Hepatocyte (in vitro differentiated cells): ENCODE results near the gene ICAM4. TPM values are rescaled to one million over a fixed set of nuclear protein-coding genes. Genes with fewer than 3 reads are reported as not detected.

Experiments used
- DNase-seq: peaks from one replicate; pipeline ENCODE4 v3.0.0-alpha.2; 2016; ENCODE audit warnings: low spot score
- H2AFZ ChIP-seq: fragments of 200-600 bp; sonication (generic); 2 replicates; pipeline ENCODE4 v1.6.0; 2016; ENCODE audit warnings: antibody characterized with exemption, mild to moderate bottlenecking
- H3K27ac ChIP-seq: fragments of 200-600 bp; sonication (generic); 2 replicates; pipeline ENCODE4 v1.5.1; 2016; ENCODE audit warnings: mild to moderate bottlenecking
- H3K27me3 ChIP-seq: fragments of 200-600 bp; sonication (generic); 2 replicates; pipeline ENCODE4 v1.6.1; 2016
- H3K36me3 ChIP-seq: fragments of 200-600 bp; sonication (generic); replicated peaks from 2 replicates; pipeline ENCODE4 v1.5.1; 2016; ENCODE audit warnings: low read depth; ENCODE audit not compliant: insufficient read depth
- H3K4me1 ChIP-seq: fragments of 200-600 bp; sonication (generic); 2 replicates; pipeline ENCODE4 v1.5.1; 2016; ENCODE audit warnings: mild to moderate bottlenecking, moderate library complexity; ENCODE audit not compliant: insufficient read depth
- H3K4me2 ChIP-seq: fragments of 200-600 bp; sonication (generic); 2 replicates; pipeline ENCODE4 v1.6.0; 2016
- H3K4me3 ChIP-seq: fragments of 200-600 bp; sonication (generic); 2 replicates; pipeline ENCODE4 v1.5.1; 2016; ENCODE audit warnings: mild to moderate bottlenecking
- H3K79me2 ChIP-seq: fragments of 200-600 bp; sonication (generic); 2 replicates; pipeline ENCODE4 v1.6.0; 2017; ENCODE audit warnings: mild to moderate bottlenecking
- H3K9me2 ChIP-seq: fragments of 200-600 bp; sonication (generic); replicated peaks from 2 replicates; pipeline ENCODE4 v1.6.0; 2017; ENCODE audit warnings: mild to moderate bottlenecking; ENCODE audit not compliant: insufficient read depth
- H3K9me3 ChIP-seq: fragments of 200-600 bp; sonication (generic); 2 replicates; pipeline ENCODE4 v1.5.1; 2016; ENCODE audit warnings: low read depth, mild to moderate bottlenecking
- H4K20me1 ChIP-seq: fragments of 200-600 bp; sonication (generic); 2 replicates; pipeline ENCODE4 v1.6.0; 2016; ENCODE audit warnings: mild to moderate bottlenecking; ENCODE audit not compliant: insufficient read depth, poor library complexity, severe bottlenecking
- EZH2 ChIP-seq: fragments of 200-600 bp; sonication (generic); IDR thresholded peaks from 2 replicates; pipeline ENCODE4 v1.6.1; 2016; ENCODE audit warnings: antibody characterized with exemption, mild to moderate bottlenecking, borderline replicate concordance
- EZH2phosphoT487 ChIP-seq: fragments of 200-600 bp; sonication (generic); IDR thresholded peaks from one replicate; pipeline ENCODE4 v1.6.1; 2018; ENCODE audit warnings: antibody characterized with exemption, mild to moderate bottlenecking, low read depth, moderate library complexity; ENCODE audit not compliant: unreplicated experiment, severe bottlenecking
- WGBS: methylation state at CpG from one replicate; pipeline ENCODE4 v1.1.6; 2016; ENCODE audit warnings: low lambda C conversion rate; ENCODE audit errors: missing lambda C conversion rate; 5-methylcytosine and 5-hydroxymethylcytosine counted together
- polyA plus RNA-seq: library from polyadenylated mRNA; unstranded; fragments of >200 nt; fragmentation: Nextera tagmentation; extraction: Ambion mirVana; gene quantifications from 2 replicates; pipeline ENCODE4 v1.2.1, GENCODE V29; 2016
- total RNA-seq: library from RNA; depleted of rRNA; stranded (reverse); fragments of >200 nt; gene quantifications from 2 replicates; pipeline ENCODE4 v1.2.3, GENCODE V29; 2014
- TF ChIP-seq, protein P1 (sequence below): fragments of 200-600 bp; sonication (generic); IDR thresholded peaks from 2 replicates; pipeline ENCODE4 v1.5.1; 2016; ENCODE audit warnings: antibody characterized with exemption, mild to moderate bottlenecking; ENCODE audit not compliant: poor library complexity

ICAM4 gene
- total and polyA plus RNA-seq, 2 experiments from 2014 or later: 1.6 to 4.5 TPM

DNA sequence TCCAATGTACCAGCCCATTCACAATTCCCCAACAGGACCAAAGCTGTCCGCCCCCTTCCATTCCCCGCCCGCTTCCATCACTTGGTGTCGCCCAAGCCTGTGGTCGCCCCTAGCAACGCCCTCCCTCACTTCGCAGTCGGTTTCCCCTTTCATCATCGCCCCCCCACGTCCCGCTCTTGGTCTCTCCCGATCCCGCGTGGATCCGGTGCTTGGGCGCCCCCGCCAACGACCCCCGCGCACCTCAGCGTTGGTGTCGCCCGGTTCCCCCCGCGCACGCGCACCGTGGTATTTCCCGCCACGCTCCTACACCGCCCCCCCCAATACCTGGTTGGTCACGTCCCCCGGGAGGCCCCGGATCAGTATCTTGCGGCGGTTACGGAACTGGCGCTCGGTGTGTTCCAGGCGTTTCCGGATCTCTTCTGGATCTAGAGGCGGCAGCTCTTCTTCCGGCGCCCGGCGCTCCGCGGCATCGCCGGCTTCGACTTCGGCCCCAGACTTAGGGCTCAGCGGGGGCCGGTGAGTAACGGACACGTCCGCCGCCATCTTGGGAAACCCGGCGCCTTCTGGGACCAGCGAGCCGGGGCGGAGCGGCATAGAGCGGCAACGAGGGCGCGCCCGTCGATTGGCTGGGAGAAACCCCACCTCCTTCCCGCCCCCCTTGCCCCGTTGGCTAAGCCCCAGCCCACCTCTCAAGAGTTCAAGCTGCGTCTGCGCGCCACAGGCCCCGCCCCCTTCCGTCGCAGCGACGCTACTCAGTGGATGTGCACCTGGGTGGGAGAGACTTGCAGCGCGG lies 46.4 kb downstream of the ICAM4 start, which contains the start of gene RAVER1:
TSS of gene RAVER1 (minus strand) at position 565 of the 793 bp plus-strand sequence. CDS start at position 543, 22 bp downstream.
- H3K79me2 ChIP-seq: peaks cover 37% of the 10 kb centered on the region
- peaks cover 22% of the 10 kb centered on the region for H4K20me1 ChIP-seq
- peak within 1 kb of the TSS; percentile 93 for H3K27ac ChIP-seq
- no peaks in the 10 kb centered on the region for H3K9me2 ChIP-seq
- H3K36me3 ChIP-seq: no peaks in the 10 kb centered on the region
- peak within 1 kb of the TSS; percentile 95 for H3K4me2 ChIP-seq
- peak within 1 kb of the TSS; percentile 80 for H3K4me3 ChIP-seq
- no peaks in the 10 kb centered on the region for H3K9me3 ChIP-seq
- peak within 1 kb of the TSS; percentile 49 for H2AFZ ChIP-seq
- peaks cover 8% of the 10 kb centered on the region for H3K4me1 ChIP-seq
- TF ChIP-seq, protein P1, sequence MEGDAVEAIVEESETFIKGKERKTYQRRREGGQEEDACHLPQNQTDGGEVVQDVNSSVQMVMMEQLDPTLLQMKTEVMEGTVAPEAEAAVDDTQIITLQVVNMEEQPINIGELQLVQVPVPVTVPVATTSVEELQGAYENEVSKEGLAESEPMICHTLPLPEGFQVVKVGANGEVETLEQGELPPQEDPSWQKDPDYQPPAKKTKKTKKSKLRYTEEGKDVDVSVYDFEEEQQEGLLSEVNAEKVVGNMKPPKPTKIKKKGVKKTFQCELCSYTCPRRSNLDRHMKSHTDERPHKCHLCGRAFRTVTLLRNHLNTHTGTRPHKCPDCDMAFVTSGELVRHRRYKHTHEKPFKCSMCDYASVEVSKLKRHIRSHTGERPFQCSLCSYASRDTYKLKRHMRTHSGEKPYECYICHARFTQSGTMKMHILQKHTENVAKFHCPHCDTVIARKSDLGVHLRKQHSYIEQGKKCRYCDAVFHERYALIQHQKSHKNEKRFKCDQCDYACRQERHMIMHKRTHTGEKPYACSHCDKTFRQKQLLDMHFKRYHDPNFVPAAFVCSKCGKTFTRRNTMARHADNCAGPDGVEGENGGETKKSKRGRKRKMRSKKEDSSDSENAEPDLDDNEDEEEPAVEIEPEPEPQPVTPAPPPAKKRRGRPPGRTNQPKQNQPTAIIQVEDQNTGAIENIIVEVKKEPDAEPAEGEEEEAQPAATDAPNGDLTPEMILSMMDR: no peak
- TF ChIP-seq EZH2phosphoT487 (no peak), EZH2 (no peak)
- H3K27me3 ChIP-seq: no peaks in the 10 kb centered on the region
- DNase-seq: peak; percentile 100
- WGBS: under 1% methylated on average over 51 of the region's 82 CpGs

DNA sequence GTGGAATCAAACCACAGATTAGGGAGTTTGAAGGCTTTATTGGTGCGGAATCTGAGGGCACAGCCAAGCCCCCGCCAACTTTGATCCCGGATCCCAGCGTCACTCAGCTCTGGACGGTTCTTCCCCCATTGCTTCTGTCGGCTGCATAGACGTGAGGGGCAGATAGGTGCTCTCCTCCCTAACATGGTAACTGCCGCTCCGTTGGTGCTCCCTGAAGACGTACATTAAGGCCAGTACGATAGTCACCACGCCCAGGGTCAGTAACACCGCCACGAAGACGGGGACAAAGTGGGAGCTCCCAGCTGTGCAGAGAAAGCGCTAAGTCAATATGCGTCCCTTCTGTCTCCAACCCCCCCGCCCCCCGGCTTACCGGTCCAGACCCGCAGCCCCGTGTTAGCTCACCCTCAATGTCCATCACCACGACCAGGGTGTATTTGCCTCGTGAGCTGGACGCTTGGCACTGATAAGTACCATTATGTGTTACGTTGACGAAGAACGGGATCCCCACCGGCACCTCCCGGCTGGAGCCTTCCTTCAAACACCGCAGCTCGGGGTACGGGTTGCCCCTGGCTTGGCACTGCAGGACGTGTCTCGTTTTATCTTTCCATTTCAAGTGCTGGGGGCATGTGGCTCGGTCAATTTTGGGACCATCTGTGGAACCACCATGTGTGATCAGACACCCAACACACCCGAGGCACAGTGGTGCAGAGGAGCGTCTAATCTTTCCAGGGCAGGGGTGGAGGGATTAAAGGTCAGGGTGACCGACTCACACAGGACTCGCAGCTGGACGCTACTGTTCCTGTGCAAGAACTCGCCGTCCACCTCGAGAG lies 47.2 kb downstream of the ICAM4 start:
- no peaks in the 10 kb centered on the region for H3K27me3 ChIP-seq
- H3K4me2 ChIP-seq: peak overlapping the region; percentile 95
- no peak for TF ChIP-seq EZH2phosphoT487
- TF ChIP-seq, protein P1: no peak
- TF ChIP-seq EZH2: no peak
- peak overlapping the region; percentile 27 for H2AFZ ChIP-seq
- H3K9me2 ChIP-seq: no peaks in the 10 kb centered on the region
- peaks cover 8% of the 10 kb centered on the region for H3K4me1 ChIP-seq
- peaks cover 37% of the 10 kb centered on the region for H3K79me2 ChIP-seq
- peak overlapping the region; percentile 63 for H3K27ac ChIP-seq
- WGBS: 4% methylated on average over 43 of the region's 44 CpGs
- H3K4me3 ChIP-seq: peak overlapping the region; percentile 38
- no peaks in the 10 kb centered on the region for H3K9me3 ChIP-seq
- peaks cover 22% of the 10 kb centered on the region for H4K20me1 ChIP-seq
- H3K36me3 ChIP-seq: no peaks in the 10 kb centered on the region
- DNase-seq: peak; percentile 38

DNA sequence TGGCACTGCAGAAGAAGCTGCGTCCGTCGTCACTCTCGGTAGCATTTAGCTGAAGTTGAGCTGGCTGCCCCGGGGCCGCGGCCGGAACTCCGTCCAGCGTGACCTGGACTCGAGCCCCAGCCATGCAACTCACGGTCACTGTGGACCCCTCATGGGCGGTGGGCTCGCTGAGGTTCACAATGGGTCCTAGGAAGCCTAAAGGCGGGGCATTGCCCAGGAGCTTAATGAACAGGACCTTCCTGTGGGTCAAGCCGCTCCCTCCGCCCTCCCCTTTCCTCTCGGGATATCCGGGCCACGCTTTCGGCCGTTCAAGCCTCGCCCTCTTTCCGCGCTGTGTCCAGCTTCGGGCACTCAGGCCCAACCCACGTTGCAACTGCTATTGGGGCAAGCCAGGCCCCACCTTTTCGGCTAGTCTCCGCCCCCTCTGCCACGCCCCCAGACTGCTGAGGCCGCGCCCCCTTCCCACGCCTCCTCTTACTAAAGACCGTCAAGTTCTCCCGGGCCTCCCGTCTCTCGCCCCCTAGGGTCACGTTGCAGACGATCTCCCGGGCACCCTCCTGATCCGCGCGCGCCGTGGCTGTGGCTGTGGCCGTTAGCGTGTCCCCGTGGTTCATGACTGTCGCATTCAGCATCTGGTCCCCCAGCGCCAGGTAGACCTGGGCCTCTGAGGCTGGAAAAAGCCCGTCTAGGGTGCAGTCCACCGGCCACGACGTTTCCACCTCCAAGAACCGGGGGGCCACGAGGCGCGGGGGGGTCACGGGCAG lies 48.0 kb downstream of the ICAM4 start:
- peaks cover 8% of the 10 kb centered on the region for H3K4me1 ChIP-seq
- H3K79me2 ChIP-seq: peaks cover 29% of the 10 kb centered on the region
- TF ChIP-seq EZH2 (no peak), EZH2phosphoT487 (no peak)
- TF ChIP-seq, protein P1: no peak
- WGBS: 9% methylated on average over 35 of the region's 59 CpGs
- H3K9me2 ChIP-seq: no peaks in the 10 kb centered on the region
- peak overlapping the region; percentile 38 for H3K4me3 ChIP-seq
- H3K9me3 ChIP-seq: no peaks in the 10 kb centered on the region
- H3K36me3 ChIP-seq: no peaks in the 10 kb centered on the region
- peak overlapping the region; percentile 95 for H3K4me2 ChIP-seq
- peak; percentile 96 for DNase-seq
- no peaks in the 10 kb centered on the region for H3K27me3 ChIP-seq
- peak overlapping the region; percentile 23 for H2AFZ ChIP-seq
- peaks cover 22% of the 10 kb centered on the region for H4K20me1 ChIP-seq
- peak overlapping the region; percentile 63 for H3K27ac ChIP-seq
